Measurements from ENCODE around the gene LIX1L.

The LIX1L gene

DNA sequence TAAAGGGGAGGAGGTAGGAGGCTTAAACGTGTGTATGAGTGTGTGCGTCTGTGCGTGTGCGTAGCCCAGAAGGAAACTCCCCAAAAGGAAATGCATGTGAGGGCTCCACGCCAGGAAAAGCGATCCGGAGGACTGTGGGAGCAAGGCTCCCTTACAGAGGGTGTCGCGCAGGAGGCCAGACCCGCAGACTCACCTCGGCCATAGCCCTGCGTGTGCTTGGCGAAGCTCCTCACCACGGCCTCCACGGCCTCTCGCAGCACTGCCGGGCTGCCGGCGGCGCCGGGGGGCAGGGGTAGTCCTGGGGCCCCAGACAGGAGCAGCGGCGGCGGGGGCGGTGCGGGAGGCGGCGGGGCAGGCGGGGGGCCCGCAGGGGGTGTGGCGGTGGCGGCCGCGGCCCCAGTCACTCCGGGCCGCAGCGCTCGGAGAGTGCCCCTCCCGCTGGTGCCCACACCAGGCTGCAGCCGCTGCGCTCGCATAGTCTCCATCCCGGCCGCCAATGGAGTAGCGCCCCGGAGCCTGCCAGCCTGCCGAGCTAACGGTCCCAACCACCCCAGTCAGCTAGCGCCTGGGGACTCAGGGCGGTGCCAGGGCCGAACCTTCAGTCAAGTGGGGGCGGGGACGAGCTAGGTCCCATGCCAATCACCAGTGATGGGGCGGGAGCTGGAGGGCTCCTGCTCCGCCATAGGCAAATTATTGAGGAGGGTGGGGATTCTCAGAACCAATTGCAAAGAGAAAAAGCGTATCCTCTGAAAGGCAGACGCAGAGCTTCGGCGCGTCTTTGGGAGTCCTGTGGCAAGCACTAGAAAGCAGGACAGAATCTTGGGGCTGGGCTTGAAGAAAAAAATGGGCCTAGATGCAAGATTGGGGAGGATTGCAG is at the start of gene LIX1L:
Gene LIX1L, minus strand, starts transcription at position 575 of the 877 bp plus-strand sequence. Its CDS starts 90 bp downstream, at position 485.
- DNase-seq: peak; percentile 94

DNA sequence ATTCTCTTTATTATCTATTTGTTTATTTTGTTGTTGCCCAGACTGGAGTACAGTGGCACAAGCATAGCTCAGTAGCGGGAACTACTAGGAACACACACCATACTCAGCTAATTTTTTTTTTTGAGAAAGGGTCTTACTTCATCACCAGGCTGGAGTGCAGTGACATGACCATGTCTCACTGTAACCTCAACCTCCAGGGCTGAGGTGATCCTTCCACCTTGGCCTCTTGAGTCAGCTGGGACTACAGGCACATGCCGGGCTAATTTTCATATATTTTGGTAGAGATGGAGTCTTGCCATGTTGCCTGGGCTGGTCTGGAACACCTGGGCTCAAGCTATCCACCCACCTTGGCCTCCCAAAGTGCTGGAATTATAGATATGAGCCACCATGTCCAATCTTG is 43.9 kb upstream of the LIX1L start:
- DNase-seq: no peak

DNA sequence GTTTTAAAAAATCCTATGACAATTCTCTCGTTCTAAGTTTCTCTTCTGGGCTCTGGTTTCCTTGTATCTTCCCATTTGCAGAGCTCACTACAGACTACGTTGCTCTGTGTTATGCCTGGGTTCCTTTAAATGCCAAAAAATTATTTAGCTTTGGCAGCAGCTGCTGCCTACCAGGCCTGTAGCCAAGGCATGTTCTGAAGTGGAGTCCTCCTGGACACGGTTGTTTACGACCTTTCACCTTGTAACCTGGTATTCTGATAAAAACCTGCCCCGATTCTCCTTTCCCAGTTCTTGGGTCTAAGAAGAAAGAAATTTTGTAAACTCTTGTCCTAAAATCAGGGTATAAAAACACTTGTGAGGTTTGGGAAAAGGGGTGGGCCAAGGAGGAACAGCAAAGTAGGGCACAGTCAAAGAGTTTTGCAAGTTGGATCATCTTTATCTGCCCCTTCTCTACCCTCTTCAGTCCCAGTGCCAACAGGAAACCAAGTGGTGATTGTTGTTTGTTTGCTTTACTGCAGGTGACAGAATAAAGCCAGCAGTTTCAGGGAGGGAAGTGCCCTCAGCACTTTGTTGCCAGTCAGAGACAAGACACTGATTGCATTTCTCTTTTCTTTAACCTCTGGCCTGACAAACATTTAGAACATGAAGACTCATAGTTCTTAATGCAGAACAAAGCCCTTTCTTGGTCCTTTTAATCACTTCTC is 41.7 kb upstream of the LIX1L start:
- DNase-seq: no peak

GRCh38 chr1:145997718-145998023 is 39.9 kb upstream of the LIX1L start:
- DNase-seq: no peak

DNA sequence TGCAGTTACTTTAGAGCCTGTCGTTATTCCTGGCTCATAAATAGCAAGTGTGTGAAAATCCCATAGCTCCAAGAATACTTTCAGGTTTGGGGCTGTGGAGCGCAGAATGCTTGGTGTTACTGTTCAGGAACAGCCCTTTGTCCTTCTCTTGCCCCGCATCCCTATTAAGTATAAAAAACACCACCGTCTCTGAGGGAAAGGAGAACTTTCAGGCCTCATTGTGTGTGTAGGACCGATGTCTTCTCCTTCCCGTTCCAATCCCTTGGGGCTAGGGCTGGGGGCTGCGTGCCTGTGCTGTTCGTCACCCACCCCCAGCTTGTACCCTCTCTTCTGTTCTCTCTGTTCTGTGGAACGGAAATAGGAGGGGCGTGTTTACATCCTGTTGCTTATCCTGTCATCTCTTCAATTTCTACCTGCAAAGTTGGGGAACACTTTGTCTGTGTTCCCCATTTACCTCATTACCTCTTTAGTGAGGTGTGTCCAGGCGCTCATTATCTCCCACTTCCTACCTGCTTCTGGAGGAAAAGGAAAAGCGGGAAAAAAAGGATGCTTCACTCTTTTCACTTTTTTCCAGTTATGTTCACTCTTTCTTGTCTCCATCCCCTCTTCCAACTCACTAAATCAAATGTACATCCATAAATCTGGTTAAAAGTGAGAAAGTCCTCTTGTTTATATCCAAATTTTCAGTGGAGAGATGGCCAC is 39.4 kb upstream of the LIX1L start:
- DNase-seq: no peak

- DNase-seq: peak; percentile 98
Measured at GRCh38 chr1:145996433-145997015, 38.7 kb upstream of the LIX1L start, which contains the start of gene TXNIP. TXNIP (minus strand) TSS chr1:145996579; CDS start chr1:145996266, 313 bp downstream.

DNA sequence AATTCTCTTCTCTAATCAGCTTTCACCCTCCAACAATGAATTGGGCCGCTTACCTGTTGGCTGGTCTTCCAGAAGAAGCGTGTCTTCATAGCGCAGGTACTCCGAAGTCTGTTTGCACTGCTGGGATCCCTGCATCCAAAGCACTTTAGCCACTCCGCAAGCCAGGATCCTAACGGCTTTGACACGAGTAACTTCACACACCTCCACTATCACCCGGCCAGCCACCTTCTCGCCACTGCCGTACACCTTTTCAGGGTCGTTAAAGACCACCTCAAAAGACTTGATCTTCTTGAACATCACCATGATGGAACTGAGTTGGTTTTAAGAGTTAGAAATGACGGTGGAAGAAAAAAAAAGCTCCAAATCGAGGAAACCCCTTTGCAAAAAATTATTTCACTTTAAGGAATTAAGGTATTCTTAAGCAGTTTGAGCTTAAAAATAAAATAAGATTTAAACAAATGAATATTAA is 38.2 kb upstream of the LIX1L start:
- no peak for DNase-seq

GRCh38 chr1:145995148-145995881 is 37.5 kb upstream of the LIX1L start:
- DNase-seq: no peak

DNA sequence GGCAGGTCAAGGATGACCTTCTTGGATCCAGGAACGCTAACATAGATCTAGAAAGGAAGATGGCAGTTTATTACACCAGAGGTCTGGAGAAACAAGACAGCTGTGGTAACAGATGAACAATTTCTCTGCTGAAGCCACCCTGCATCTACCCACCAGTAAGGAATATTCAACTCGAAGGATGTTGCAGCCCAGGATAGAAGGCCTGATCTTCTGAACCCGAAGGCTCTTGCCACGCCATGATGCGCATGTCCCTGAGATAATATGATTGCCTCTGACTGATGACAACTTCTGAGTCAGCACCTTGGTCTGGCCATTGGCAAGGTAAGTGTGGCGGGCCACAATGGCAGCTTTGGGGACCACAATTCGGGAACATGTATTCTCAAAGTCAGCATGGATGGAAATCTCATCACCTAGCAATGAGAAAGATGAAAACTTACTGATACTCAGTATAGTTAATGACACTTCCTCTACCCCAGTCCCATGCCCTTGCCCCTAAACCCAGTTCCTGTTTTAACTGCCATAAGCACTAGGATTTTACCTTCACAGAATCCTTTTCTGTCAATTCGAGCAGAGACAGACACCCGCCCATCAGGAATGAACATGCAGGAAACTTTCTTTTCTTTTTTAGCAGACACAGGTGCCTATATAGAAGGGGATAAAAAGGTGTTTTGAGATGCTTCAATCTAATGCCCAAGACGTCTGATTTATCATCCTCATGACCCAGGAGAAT is 36.7 kb upstream of the LIX1L start:
- DNase-seq: no peak

DNA sequence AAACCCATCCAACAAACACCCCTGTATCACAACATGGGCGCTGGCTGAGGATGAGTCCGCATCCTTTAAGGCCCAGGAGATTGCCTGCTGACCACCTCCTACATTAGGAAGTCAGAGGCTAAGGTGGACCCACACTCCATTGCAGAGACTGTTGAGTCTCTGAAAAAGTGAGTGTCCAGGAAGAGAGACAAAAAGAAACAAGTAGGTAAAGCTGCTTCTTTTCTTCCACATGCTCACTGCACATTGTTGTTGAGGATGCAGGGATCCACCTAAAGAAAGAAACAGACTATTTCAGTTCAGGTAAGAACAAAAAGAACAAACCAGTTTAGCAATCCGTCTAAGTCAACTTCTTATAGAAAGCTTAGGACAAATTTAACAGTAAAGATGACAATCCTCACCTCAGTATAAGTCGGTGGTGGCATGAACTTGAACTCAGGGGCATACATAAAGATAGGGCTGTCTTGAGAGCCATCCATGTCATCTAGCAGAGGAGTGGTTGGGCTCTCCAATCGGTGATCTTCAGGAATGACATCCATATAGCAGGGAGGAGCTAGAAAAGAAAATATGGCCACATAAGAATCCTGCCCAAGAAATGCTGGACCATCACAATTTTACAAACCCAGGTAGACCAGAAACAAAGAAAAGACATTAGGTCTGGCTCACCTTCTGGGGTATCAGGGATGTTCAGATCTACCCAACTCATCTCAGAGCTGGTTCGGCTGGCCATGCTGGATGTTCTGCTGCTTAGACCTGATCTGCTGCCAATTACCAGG is 36.0 kb upstream of the LIX1L start:
- DNase-seq: no peak

- no peak for DNase-seq
Measured at GRCh38 chr1:145992958-145993617, 35.3 kb upstream of the LIX1L start.

DNA sequence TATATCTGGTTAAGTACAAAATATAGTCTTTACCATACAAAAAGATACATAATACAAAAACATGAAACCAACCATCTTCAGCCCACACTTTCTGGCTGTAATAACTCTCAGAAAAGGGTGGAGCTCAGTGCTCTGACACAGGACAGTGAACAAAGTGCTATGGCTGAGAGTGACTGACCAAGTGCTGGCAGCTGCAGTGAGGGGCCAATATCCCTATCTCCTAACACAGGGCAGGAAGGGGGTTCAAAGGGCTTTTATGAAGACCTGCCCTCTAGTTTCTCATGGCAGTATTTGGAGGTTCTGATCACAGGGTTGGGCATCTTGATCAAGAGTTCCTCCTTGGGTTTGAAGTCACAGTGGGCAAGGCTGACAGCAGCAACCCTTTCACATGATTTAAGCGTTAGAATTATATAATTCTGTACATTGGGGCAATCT is 34.7 kb upstream of the LIX1L start:
- no peak for DNase-seq

- DNase-seq: no peak
Measured at GRCh38 chr1:145991735-145992412, 34.1 kb upstream of the LIX1L start.

GRCh38 chr1:145990249-145990855 is 32.5 kb upstream of the LIX1L start:
- DNase-seq: no peak

- DNase-seq: no peak
Measured at GRCh38 chr1:145988773-145989172, 31.0 kb upstream of the LIX1L start.

DNA sequence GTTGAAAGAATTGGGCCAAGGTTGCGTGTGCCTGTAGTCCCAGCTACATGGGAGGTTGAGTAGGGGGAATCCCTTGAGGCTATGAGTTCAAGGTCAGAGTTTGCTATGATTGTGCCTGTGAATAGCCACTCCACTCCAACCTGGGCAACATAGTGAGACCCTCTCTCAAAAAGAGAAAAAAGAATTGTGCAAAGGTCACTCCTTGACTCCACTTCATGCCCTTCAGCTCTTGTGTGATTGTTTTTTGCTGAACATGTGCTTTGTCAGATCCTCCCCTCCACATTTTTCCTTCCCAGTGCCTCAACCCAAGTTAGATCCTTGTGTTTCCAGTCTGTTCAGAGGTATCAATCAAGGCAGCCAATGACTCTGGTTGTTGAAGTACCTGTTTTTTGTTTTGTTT is 30.1 kb upstream of the LIX1L start:
- DNase-seq: no peak

DNA sequence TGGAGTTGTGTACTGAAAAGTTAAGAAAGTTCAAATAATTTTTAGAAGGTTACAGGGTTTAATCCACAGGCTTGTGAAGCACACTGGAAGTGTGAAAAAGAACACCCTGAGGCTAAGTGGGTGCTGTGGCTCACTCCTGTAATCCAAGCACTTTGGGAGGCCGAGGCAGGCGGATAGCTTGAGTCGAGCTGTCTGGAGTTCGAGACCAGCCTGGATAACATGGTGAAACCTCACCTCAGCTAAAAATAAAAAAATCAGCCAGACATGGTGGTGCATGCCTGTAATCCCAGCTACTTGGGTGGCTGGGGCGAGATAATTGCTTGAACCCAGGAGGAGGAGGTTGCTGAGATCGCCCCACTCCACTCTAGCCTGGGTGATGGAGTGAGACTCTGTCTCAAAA is 28.7 kb upstream of the LIX1L start:
- DNase-seq: no peak

DNA sequence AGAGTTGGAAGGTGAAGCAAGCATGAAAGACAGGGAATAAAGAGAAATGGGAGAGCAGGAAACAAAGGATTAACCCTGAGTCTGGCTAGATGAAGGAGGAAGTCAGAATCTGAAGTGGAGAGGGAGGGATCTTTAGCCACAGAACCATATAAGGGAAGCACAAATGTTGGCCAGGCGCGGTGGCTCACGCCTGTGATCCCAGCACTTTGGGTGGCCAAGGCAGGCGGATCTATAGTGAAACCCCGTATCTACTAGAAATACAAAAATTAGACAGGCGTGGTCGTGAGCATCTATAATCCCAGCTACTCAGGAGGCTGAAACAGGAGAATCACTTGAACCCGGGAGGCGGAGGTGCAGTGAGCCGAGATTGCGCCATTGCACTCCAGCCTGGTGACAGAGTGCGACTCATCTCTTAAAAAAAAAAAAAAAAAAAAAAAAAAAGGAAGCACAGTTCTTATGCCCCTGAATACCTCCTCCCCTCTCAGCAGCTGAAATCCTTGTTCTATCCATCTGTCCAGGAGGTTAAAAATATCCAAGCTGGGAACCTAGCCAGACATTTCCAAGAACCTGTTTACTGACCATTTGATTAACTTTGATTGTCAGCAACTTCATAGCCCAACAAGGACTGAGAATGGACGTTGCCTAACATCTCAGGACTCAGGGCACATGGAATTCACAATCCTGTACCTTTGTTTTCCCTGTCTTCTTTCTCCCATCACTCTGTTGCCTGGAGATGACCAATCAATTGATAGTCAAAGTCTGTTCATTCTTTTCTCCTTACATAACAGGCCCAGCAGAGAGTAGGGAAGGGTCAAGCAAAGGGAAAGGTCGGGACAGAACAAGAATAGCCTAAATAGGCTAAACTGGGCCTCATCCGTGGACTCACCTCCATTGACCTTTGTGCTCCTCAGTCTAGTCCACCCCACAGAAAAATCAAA is 28.0 kb upstream of the LIX1L start:
- DNase-seq: peak; percentile 62
